ENCODE data around the gene DKKL1.
"Not testable (repeated sequence)": the region's sequence is repeated elsewhere in the genome, so short reads cannot be mapped to it uniquely, and the experiment has no call there.

The DKKL1 gene

GRCh38 chr19:49364083-49364737 is 533 bp downstream of the DKKL1 start:
- no peak for TF ChIP-seq CTCF (IDR thresholded peaks at IDR 0.05; ENCODE audit: insufficient read depth, low read depth, low read length, missing control alignments)
- DNase-seq (ENCODE audit: low read depth), result no peak
- no peak overlapping the region for H3K4me3 ChIP-seq (ENCODE audit: low read depth, low read length)

GRCh38 chr19:49366110-49366509 is 2.4 kb downstream of the DKKL1 start:
- DNase-seq (ENCODE audit: low read depth), result no peak
- no peak for TF ChIP-seq CTCF (IDR thresholded peaks at IDR 0.05; ENCODE audit: insufficient read depth, low read depth, low read length, missing control alignments)
- no peak overlapping the region for H3K4me3 ChIP-seq (ENCODE audit: low read depth, low read length)

- no peak for DNase-seq (ENCODE audit: low read depth)
- H3K4me3 ChIP-seq (ENCODE audit: low read depth, low read length), result no peak overlapping the region
- TF ChIP-seq CTCF (IDR thresholded peaks at IDR 0.05; ENCODE audit: insufficient read depth, low read depth, low read length, missing control alignments), result no peak
These were observed 5.2 kb downstream of the DKKL1 start for GRCh38 chr19:49368711-49369358.

- DNase-seq (ENCODE audit: low read depth), result no peak
- TF ChIP-seq CTCF (IDR thresholded peaks at IDR 0.05; ENCODE audit: insufficient read depth, low read depth, low read length, missing control alignments), result no peak
These were observed 7.5 kb downstream of the DKKL1 start for GRCh38 chr19:49371184-49371583.

GRCh38 chr19:49373174-49373573 is 9.5 kb downstream of the DKKL1 start:
- DNase-seq (ENCODE audit: low read depth); H3K4me3 ChIP-seq (ENCODE audit: low read depth, low read length): not testable (repeated sequence)

More at GRCh38 chr19:49371184-49371583, 7.5 kb downstream of the DKKL1 start:
- H3K4me3 ChIP-seq (ENCODE audit: low read depth, low read length), result no peak overlapping the region

GRCh38 chr19:49374665-49375434 is 11.2 kb downstream of the DKKL1 start:
- DNase-seq (ENCODE audit: low read depth), result no peak
- H3K4me3 ChIP-seq (ENCODE audit: low read depth, low read length), result no peak overlapping the region
- no peak for TF ChIP-seq CTCF (IDR thresholded peaks at IDR 0.05; ENCODE audit: insufficient read depth, low read depth, low read length, missing control alignments)

- no peak overlapping the region for H3K4me3 ChIP-seq (ENCODE audit: low read depth, low read length)
- no peak for DNase-seq (ENCODE audit: low read depth)
- no peak for TF ChIP-seq CTCF (IDR thresholded peaks at IDR 0.05; ENCODE audit: insufficient read depth, low read depth, low read length, missing control alignments)
These were observed 14.8 kb downstream of the DKKL1 start for GRCh38 chr19:49378512-49378911.

Data from GM12865 (cell line).